Right lobe of liver (tissue), 6 donors: ENCODE measurements around the gene TM6SF1. TPM values are rescaled to one million over a fixed set of nuclear protein-coding genes. Genes with fewer than 3 reads are reported as not detected.

Experiments
- ATAC-seq, 4 donors: fragments of 200-7000 bp; cut with Tn5 transposase; one replicate each; pipeline ENCODE4 v1.9.1; 2020; ENCODE audit warnings: mild to moderate bottlenecking in 4 of 4, moderate library complexity in 4 of 4
- DNase-seq, 3 donors: peaks; one replicate each; pipeline ENCODE4 v3.0.0-alpha.2; 2020
- H3K27ac ChIP-seq, 3 donors: fragments of 200-600 bp; one replicate each; pipeline ENCODE4 v1.8.0; 2022
- H3K27me3 ChIP-seq, 2 donors: fragments of 200-600 bp; one replicate each; pipeline ENCODE4 v1.8.0; 2022
- H3K36me3 ChIP-seq, 4 donors: fragments of 200-600 bp; sonication (generic) in 1 of 4; one replicate each; pipeline versions ENCODE4 v1.5.1 to v1.8.0; 2017 to 2022; ENCODE audit warnings: control low read depth in 1 of 4
- H3K4me1 ChIP-seq, 4 donors: fragments of 200-600 bp; sonication (generic) in 1 of 4; one replicate each; pipeline versions ENCODE4 v1.5.1 to v1.8.0; 2017 to 2022; ENCODE audit warnings: control low read depth in 1 of 4
- H3K4me3 ChIP-seq, 3 donors: fragments of 200-600 bp; one replicate each; pipeline ENCODE4 v1.8.0; 2022
- H3K9me3 ChIP-seq, 4 donors: fragments of 200-600 bp; sonication (generic) in 1 of 4; one replicate each; pipeline versions ENCODE4 v1.5.1 to v1.8.0; 2017 to 2022; ENCODE audit warnings: control low read depth in 1 of 4
- CTCF ChIP-seq, 4 donors: fragments of 200-600 bp in 3 of 4; fragments of 450-650 bp in 1 of 4; IDR thresholded peaks; one replicate each; pipeline versions ENCODE4 v1.5.1 to v1.8.0; 2016 to 2022; ENCODE audit warnings: antibody characterized with exemption in 4 of 4, mild to moderate bottlenecking in 2 of 4
- POLR2A ChIP-seq: fragments of 450-650 bp; IDR thresholded peaks from one replicate; pipeline ENCODE4 v1.6.1; 2017; ENCODE audit warnings: antibody characterized with exemption, mild to moderate bottlenecking
- WGBS: methylation state at CpG from one replicate; pipeline ENCODE4 v1.1.6; 2018; ENCODE audit warnings: low coverage, low lambda C conversion rate; ENCODE audit not compliant: insufficient coverage; ENCODE audit errors: missing lambda C conversion rate; 5-methylcytosine and 5-hydroxymethylcytosine counted together
- intact Hi-C, 2 donors: fragments of 100-400 bp; cut with DNase I; formaldehyde crosslinking; loops; one replicate each; pipeline versions ENCODE4 v1.11.2 to v1.14.1; 2022
- total RNA-seq, 6 experiments: library from RNA; depleted of rRNA in 2 of 6; stranded (reverse); fragments of >200 nt in 2 of 6; fragmentation: NEBNext Ultra II Directional in 3 of 6; extraction: Animal tissue kit (Norgen Biotek cat#: 25700) in 3 of 6; gene quantifications; one replicate each; pipeline versions ENCODE4 v1.1.0 to v1.2.4, GENCODE V29; 2016 to 2023
- donor health status: DM: no; HTN: yes; CAD: no.
- donor health status: DM: no; HTN: no; CAD: no.
- donor health status: DM: no; HTN: no; CAD: no.
- donor health status: DM: no; HTN: yes; CAD: no.
- donor health status: DM: no; HTN: yes; CAD: no.

TM6SF1 gene
- total RNA-seq, 6 experiments from 2014 or later: 0.77 to 1.8 (median 1.1) TPM

GRCh38 chr15:83109532-83109931 is 2.1 kb downstream of the TM6SF1 start:
- no peak for ATAC-seq
- Histone ChIP-seq H3K27ac (no peak overlapping the region), H3K36me3 (no peaks in the 10 kb centered on the region), H3K9me3 (no peaks in the 10 kb centered on the region), H3K4me1 (peaks cover 0 to 11% (median 0%) of the 10 kb centered on the region in 4 donors), H3K27me3 (no peaks in the 10 kb centered on the region), H3K4me3 (no peak overlapping the region)
- TF ChIP-seq POLR2A: no peak
- 75% methylated on average over 11 of the region's 12 CpGs for WGBS
- intact Hi-C loops: no loop called here
- no peak for DNase-seq

- intact Hi-C loops: no loop called here
- H3K4me3 ChIP-seq: no peak overlapping the region
- H3K36me3 ChIP-seq: no peaks in the 10 kb centered on the region
- H3K27ac ChIP-seq: no peak overlapping the region
- H3K4me1 ChIP-seq: peaks cover 0 to 11% (median 0%) of the 10 kb centered on the region in 4 donors
- no peak for DNase-seq
- 52% methylated on average over 3 of the region's 3 CpGs for WGBS
- ATAC-seq: no peak
- H3K27me3 ChIP-seq: no peaks in the 10 kb centered on the region
- no peaks in the 10 kb centered on the region for H3K9me3 ChIP-seq
- TF ChIP-seq CTCF (IDR thresholded peaks at IDR 0.05) (no peak), POLR2A (no peak)
Measured at GRCh38 chr15:83110381-83110780, 2.9 kb downstream of the TM6SF1 start.

DNA sequence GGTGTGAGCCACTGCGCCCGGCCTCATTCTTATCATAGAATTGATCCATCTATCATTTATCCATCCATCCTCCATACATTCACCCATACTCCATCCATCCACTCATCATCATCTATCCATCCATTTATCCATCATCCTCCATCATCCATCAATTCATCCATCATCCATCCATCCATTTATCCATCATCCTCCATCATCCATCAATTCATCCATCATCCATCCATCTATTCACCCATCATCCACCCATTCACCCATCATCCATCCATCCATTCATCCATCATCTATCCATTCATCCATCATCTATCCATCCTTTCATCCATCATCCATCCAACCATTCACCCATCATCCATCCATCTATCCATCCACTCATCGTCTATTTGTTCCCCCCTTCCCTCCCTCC is 3.7 kb downstream of the TM6SF1 start:
- ATAC-seq: no peak
- no peak overlapping the region for H3K27ac ChIP-seq
- H3K36me3 ChIP-seq: no peaks in the 10 kb centered on the region
- no peaks in the 10 kb centered on the region for H3K27me3 ChIP-seq
- H3K4me1 ChIP-seq: peaks cover 0 to 11% (median 0%) of the 10 kb centered on the region in 4 donors
- no peak for DNase-seq
- WGBS: 90% methylated on average over 3 of the region's 3 CpGs
- H3K9me3 ChIP-seq: no peaks in the 10 kb centered on the region
- intact Hi-C loops: no loop called here
- TF ChIP-seq POLR2A (no peak), CTCF (IDR thresholded peaks at IDR 0.05) (no peak)
- no peak overlapping the region for H3K4me3 ChIP-seq

- intact Hi-C loops: no loop called here
- no peak overlapping the region for H3K4me3 ChIP-seq
- peaks cover 0 to 5% (median 0%) of the 10 kb centered on the region in 4 donors for H3K4me1 ChIP-seq
- H3K27me3 ChIP-seq: no peaks in the 10 kb centered on the region
- no peaks in the 10 kb centered on the region for H3K9me3 ChIP-seq
- no peak for TF ChIP-seq POLR2A
- no peak for TF ChIP-seq CTCF (IDR thresholded peaks at IDR 0.05)
- ATAC-seq: peak; percentile 15 to 61 (median 26)
- no peak for DNase-seq
- H3K36me3 ChIP-seq: no peaks in the 10 kb centered on the region
- WGBS: 28% methylated on average over 6 of the region's 8 CpGs
- H3K27ac ChIP-seq: no peak overlapping the region
Measured at GRCh38 chr15:83112233-83112955, 4.9 kb downstream of the TM6SF1 start.

GRCh38 chr15:83112956-83113299 is 5.5 kb downstream of the TM6SF1 start:
- peaks cover 0 to under 1% (median 0%) of the 10 kb centered on the region in 4 donors for H3K4me1 ChIP-seq
- no peaks in the 10 kb centered on the region for H3K9me3 ChIP-seq
- H3K27ac ChIP-seq: no peak overlapping the region
- no peak overlapping the region for H3K4me3 ChIP-seq
- no peaks in the 10 kb centered on the region for H3K36me3 ChIP-seq
- TF ChIP-seq POLR2A (no peak), CTCF (IDR thresholded peaks at IDR 0.05) (no peak)
- intact Hi-C loops: no loop called here
- WGBS: 13% methylated on average over 1 of the region's 3 CpGs
- no peaks in the 10 kb centered on the region for H3K27me3 ChIP-seq
- peak in 1 of 4 donors; percentile 5 for ATAC-seq
- DNase-seq: no peak
